HEK293T (cell line): ENCODE measurements around the gene NAA25.

Experiments
- ARNT ChIP-seq: fragments of 450-650 bp; IDR thresholded peaks from 2 replicates; pipeline ENCODE4 v1.6.1; 2017; ENCODE audit warnings: mild to moderate bottlenecking
- BHLHE40 ChIP-seq: fragments of 450-650 bp; IDR thresholded peaks from 2 replicates; pipeline ENCODE4 v1.6.1; 2016; ENCODE audit warnings: mild to moderate bottlenecking, moderate library complexity, borderline replicate concordance
- CTBP1 ChIP-seq: fragments of 450-650 bp; IDR thresholded peaks from 2 replicates; pipeline ENCODE4 v1.6.1; 2016; ENCODE audit warnings: borderline replicate concordance
- ELF4 ChIP-seq: fragments of 450-650 bp; IDR thresholded peaks from 2 replicates; pipeline ENCODE4 v1.6.1; 2017; ENCODE audit warnings: antibody characterized with exemption
- FOXA1 ChIP-seq: fragments of 450-650 bp; IDR thresholded peaks from 2 replicates; pipeline ENCODE4 v1.6.1; 2016; ENCODE audit warnings: mild to moderate bottlenecking
- FOXK2 ChIP-seq: fragments of 450-650 bp; IDR thresholded peaks from 2 replicates; pipeline ENCODE4 v1.6.1; 2016; ENCODE audit warnings: mild to moderate bottlenecking
- FOXM1 ChIP-seq: fragments of 450-650 bp; IDR thresholded peaks from 2 replicates; pipeline ENCODE4 v1.6.1; 2017; ENCODE audit warnings: mild to moderate bottlenecking, borderline replicate concordance
- HDGF ChIP-seq: fragments of 450-650 bp; IDR thresholded peaks from 2 replicates; pipeline ENCODE4 v1.6.1; 2017; ENCODE audit warnings: antibody characterized with exemption, borderline replicate concordance
- NFRKB ChIP-seq: fragments of 450-650 bp; IDR thresholded peaks from 2 replicates; pipeline ENCODE4 v1.6.1; 2016; ENCODE audit warnings: mild to moderate bottlenecking, moderate library complexity
- SP1 ChIP-seq: fragments of 450-650 bp; IDR thresholded peaks from 2 replicates; pipeline ENCODE4 v1.6.1; 2017
- SUZ12 ChIP-seq: fragments of 450-650 bp; IDR thresholded peaks from 2 replicates; pipeline ENCODE4 v1.6.1; 2016; ENCODE audit warnings: mild to moderate bottlenecking
- TARDBP ChIP-seq: fragments of 450-650 bp; IDR thresholded peaks from 2 replicates; pipeline ENCODE4 v1.6.1; 2016
- ZNF384 ChIP-seq: fragments of 450-650 bp; IDR thresholded peaks from 2 replicates; pipeline ENCODE4 v1.6.1; 2016

DNA sequence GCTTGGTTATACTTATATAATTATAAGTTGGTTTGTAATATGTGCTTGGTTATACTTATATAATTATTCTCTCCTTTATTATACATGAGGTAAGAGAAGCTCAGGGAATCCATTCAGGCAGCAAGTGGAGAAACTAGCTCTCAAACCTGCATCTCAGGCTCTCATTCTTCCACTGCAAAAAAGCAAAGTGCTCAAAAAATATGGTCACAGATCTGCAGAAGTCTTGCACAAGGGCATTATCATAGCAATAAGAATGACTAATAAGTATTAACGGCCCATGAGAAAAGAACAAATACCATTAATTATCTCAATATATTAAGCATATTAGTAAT, 16.3 kb upstream of the NAA25 start:
- TF ChIP-seq SP1: no peak
- TF ChIP-seq ELF4: no peak
- no peak for TF ChIP-seq NFRKB
- no peak for TF ChIP-seq FOXA1
- TF ChIP-seq TARDBP: no peak
- no peak for TF ChIP-seq FOXK2
- TF ChIP-seq BHLHE40: no peak
- no peak for TF ChIP-seq SUZ12
- TF ChIP-seq ARNT: no peak
- no peak for TF ChIP-seq CTBP1
- TF ChIP-seq HDGF: no peak
- no peak for TF ChIP-seq FOXM1
- no peak for TF ChIP-seq ZNF384
